Measurements from ENCODE around the gene VEPH1.

DNA sequence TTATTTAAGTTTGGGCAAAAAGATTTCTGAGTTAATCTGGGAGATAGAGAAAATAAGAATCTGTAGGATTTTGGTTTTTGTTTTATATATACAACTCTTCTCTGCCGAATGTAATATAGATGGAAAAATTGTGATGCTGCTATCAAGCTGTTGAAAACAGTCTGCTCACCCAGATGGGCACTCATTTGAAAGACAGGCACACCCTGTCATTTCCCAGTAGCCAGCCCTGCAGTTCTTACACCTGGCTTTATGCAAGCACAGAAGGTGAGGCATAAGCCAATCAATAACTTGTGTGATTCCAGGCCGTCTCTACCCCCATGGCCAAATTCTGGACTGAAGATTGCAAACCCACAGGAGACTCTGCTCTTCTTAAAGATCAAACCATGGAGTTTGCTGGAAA lies 93.7 kb downstream of the VEPH1 start:
- TF ChIP-seq, protein P1, sequence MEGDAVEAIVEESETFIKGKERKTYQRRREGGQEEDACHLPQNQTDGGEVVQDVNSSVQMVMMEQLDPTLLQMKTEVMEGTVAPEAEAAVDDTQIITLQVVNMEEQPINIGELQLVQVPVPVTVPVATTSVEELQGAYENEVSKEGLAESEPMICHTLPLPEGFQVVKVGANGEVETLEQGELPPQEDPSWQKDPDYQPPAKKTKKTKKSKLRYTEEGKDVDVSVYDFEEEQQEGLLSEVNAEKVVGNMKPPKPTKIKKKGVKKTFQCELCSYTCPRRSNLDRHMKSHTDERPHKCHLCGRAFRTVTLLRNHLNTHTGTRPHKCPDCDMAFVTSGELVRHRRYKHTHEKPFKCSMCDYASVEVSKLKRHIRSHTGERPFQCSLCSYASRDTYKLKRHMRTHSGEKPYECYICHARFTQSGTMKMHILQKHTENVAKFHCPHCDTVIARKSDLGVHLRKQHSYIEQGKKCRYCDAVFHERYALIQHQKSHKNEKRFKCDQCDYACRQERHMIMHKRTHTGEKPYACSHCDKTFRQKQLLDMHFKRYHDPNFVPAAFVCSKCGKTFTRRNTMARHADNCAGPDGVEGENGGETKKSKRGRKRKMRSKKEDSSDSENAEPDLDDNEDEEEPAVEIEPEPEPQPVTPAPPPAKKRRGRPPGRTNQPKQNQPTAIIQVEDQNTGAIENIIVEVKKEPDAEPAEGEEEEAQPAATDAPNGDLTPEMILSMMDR (IDR thresholded peaks at IDR 0.05), result no peak
- no peak for TF ChIP-seq TCF7L2 (IDR thresholded peaks at IDR 0.05; ENCODE audit: low read depth, low read length)
